A673 (cell line): ENCODE data around the gene HACD1.

Experiments used
- CTCF ChIP-seq: fragments of 300-800, 200-600 bp; sonication (generic); conservative IDR thresholded peaks from 2 replicates; pipeline ENCODE4 v1.5.1; 2017; ENCODE audit warnings: low read depth, mild to moderate bottlenecking, antibody characterized with exemption, low read length, moderate library complexity, mixed read lengths
- EZH2 ChIP-seq: fragments of 200-600 bp; sonication (generic); IDR thresholded peaks from 2 replicates; pipeline ENCODE4 v1.6.1; 2017; ENCODE audit warnings: borderline replicate concordance, low read depth, mild to moderate bottlenecking, mixed read lengths, antibody characterized with exemption, low read length; ENCODE audit not compliant: poor library complexity, severe bottlenecking

GRCh38 chr10:17657103-17657500 lies 39.9 kb upstream of the HACD1 start:
- no peak for TF ChIP-seq CTCF
- no peak for TF ChIP-seq EZH2
